Right kidney (tissue), 1 donor: ENCODE data around the gene FOLR1.

Source experiments
- DNase-seq: peaks from one replicate; pipeline ENCODE4 v3.0.0-alpha.2; 2016

The FOLR1 gene

GRCh38 chr11:72222106-72222891 is 30.4 kb downstream of the FOLR1 start:
- DNase-seq, result no peak

GRCh38 chr11:72222907-72223614 is 31.1 kb downstream of the FOLR1 start:
- peak; percentile 98 for DNase-seq

GRCh38 chr11:72223615-72224563 is 31.9 kb downstream of the FOLR1 start:
- peak; percentile 91 for DNase-seq

GRCh38 chr11:72224564-72225410 is 32.8 kb downstream of the FOLR1 start, which contains the start of gene INPPL1:
Gene INPPL1 (plus strand): TSS chr11:72224767. CDS start chr11:72224985, 218 bp downstream.
- peak; percentile 75 for DNase-seq

- no peak for DNase-seq
Observed at GRCh38 chr11:72225411-72225951, 33.5 kb downstream of the FOLR1 start.

- DNase-seq, result no peak
Observed at GRCh38 chr11:72226701-72227100, 34.8 kb downstream of the FOLR1 start.

GRCh38 chr11:72227316-72228228 is 35.6 kb downstream of the FOLR1 start:
- DNase-seq, result no peak

GRCh38 chr11:72228229-72228843 is 36.4 kb downstream of the FOLR1 start:
- no peak for DNase-seq

GRCh38 chr11:72228844-72229231 is 36.9 kb downstream of the FOLR1 start:
- DNase-seq, result no peak

- DNase-seq, result no peak
Observed at GRCh38 chr11:72229336-72229924, 37.5 kb downstream of the FOLR1 start.

- DNase-seq, result no peak
Observed at GRCh38 chr11:72229925-72230763, 38.2 kb downstream of the FOLR1 start.

GRCh38 chr11:72230764-72231365 is 38.9 kb downstream of the FOLR1 start:
- no peak for DNase-seq

GRCh38 chr11:72231396-72232259 is 39.7 kb downstream of the FOLR1 start:
- DNase-seq, result no peak

- no peak for DNase-seq
Observed at GRCh38 chr11:72232260-72233055, 40.5 kb downstream of the FOLR1 start.

GRCh38 chr11:72233056-72233772 is 41.3 kb downstream of the FOLR1 start:
- DNase-seq, result no peak
